GM19023 (cell line): ENCODE measurements around the gene PCDHA1.

Experiments
- ATAC-seq: cut with Tn5 transposase; IDR thresholded peaks from one replicate; pipeline ENCODE4 v1.9.1; 2021; ENCODE audit warnings: mild to moderate bottlenecking, moderate library complexity; ENCODE audit not compliant: unreplicated experiment

The PCDHA1 gene

DNA sequence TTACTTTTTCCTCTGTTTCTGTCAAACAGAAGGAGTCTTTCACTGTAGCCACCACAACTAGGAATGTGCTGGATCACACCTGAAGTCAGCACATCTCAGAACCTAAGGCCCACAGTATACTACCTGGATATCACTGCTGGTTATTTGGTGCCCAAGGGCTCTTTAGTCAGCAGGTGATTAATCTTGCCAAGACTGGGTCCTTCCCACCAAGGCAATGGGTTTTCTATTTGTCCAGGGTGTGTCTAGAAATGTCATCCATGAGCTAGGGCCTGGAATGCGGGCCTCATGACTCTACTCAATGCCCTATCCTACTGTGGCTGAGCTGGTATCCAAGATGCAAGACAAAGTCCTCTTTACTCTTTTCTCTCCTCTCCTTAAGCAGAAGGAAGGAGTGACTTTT, 130.4 kb downstream of the PCDHA1 start:
- ATAC-seq = no peak

DNA sequence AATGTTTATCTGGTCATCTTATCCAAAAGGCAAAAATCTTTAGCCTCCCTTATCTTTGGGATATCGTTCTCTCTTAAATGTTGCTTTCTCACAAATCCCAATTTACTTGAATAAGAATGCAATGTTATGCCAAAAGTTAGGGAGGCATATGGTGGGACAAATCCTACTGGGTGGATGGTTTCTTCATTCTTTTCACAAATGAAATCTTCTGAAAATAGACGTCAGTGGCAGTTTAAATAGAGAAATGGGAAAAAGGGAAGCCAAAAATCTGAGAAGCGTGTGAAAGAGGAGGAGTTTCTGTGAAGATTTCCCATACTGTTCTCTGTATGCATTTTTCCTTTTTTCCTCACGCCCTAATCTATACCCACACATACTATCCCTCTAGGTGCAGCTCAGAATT, 137.7 kb downstream of the PCDHA1 start:
- no peak for ATAC-seq

DNA sequence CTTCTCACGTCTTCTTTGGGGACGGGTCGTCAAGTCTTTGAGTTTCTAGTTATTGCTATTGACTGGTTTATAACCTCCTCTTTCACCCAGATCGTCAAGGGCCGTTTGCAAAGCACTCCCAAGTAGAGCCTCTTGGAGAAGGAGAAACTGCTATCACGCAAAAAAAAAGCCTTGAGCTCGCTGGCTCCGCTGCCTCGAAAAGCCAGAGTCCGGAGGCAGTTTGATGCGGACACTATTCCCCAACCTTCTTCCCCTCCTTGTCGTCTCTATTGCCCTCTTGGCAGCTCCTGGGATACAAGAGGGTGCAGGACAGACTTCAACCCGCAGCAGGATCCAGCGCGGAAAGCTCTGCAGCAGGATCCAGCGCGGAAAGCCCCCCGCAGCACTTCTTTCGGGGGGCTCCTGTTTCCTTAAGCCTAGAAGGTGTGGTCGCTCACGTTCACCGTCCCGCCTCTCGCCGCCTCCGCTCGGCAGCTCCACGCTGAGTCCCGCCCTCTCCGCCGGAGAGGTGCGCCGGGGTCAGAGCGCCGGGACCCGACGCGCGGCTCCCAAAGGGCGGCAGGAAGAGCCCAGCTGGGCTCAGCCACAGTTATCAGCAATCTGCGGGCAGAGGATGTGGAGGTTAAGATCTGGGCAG, 140.0 kb downstream of the PCDHA1 start, which contains the start of gene PCDHAC1:
PCDHAC1 (plus strand) TSS at position 494 of the 637 bp plus-strand sequence. CDS start 594 bp downstream, outside the sequence.
- no peak for ATAC-seq

DNA sequence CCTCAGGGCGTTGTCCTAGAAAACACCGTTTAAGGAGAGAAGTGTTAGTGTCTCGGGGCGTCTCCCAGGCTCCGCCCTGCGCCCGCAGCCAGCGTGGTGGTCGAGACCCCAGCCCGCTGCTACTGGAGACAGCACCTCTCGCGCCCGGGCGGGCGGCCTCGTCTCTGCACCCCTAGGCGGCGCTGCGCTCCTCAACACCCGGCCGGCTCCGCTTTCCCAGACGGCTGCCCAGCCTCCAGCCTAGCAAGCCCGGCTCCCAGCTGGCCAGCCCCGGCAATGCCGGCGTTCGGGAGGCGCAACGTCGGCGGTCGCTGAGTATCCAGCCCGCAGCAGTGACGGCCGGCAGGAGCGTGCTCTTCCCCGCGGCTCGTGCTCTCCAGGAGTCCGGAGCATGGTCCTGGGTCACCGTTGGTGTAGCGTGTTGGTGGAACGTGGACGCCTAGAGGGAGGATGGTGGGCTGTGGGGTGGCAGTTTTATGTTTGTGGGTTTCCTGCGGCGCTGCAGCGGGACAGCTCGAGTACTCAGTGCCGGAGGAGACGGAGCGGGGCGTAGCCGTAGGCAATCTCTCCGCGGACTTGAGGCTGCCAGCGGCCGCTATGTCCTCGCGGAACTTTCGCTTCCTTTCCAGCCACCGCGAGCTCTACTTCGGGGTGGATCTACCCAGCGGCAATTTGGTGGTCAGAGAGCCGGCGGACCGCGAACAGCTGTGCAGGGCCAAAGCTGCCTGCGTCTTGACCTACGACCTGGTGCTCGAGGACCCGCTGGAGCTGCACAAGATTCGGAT, 140.7 kb downstream of the PCDHA1 start:
- ATAC-seq = no peak

DNA sequence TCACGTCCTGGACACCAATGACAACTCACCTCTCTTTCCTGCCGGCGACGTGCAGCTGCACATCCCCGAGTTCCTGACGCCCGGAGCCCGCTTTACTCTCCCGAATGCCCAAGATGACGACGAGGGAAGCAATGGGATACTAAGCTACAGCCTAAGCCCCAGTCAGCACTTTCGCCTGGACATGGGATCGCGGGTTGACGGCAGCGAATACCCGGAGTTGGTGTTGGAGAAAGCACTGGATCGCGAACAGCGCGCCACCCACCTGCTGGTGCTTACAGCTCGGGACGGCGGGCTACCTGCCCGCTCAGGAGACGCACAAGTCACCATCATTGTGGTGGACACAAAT, 141.3 kb downstream of the PCDHA1 start:
- ATAC-seq = no peak

DNA sequence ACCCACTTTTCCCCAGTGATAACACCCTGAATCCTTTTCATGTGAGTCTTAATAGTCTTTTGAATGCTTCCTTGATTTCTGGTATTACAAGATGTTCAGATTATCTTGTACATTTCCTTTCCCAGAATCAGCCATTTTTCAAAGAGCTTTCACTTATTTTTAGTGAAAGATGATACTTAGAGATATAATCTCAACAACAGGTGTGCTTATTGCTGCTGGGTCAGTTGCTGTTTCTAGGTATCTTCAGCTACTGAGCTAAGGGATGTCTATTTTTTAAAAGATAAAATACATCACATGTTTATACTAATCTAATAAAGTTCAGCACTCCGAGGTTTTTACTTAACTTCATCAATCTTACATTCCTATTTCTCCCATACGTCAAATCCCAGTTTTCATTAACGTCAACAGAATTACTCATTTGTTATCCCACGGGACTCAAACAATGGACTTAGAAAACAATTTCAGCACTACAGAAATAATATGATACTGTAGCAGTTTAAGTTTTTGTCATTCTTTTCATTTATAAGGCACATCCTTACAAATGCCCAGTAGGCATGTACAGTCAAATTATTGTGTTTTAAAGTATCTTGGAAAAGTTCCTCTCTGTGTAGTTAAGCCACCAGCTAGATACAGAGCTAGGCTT, 149.1 kb downstream of the PCDHA1 start:
- no peak for ATAC-seq

DNA sequence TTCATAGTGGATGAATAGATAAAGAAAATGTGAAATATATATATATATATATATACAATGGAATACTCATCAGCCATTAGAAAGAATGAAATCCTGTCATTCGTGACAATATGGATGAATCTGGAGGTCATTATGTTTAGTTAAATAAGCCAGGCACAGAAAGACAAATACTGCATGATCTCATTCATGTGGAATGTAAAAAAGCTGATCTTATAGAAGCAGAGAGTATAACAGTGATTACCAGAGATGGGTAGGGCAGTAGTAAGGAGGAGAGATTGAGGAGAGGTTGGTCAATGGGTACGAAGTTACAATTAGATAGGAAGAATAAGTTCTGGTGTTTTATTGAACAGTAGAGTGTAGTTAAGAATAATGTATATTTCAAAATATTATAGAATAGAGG, 160.6 kb downstream of the PCDHA1 start:
- no peak for ATAC-seq

DNA sequence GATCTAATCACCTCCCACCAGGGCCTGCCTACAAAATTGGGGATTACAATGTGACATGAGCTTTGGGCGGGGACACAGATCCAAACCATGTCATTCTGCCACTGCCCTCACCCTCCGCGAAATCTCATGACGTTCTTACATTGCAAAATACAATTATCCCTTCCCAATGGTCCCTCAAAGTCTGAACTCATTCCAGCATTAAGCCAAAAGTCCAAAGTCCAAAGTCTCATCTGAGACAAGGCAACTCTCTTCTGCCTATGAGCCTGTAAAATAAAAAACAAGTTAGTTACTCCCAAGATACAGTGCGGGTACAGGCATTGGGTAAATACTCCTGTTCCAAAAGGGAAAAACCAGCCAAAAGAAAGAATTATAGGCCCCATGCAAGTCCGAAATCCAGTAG, 165.7 kb downstream of the PCDHA1 start:
- ATAC-seq = no peak

DNA sequence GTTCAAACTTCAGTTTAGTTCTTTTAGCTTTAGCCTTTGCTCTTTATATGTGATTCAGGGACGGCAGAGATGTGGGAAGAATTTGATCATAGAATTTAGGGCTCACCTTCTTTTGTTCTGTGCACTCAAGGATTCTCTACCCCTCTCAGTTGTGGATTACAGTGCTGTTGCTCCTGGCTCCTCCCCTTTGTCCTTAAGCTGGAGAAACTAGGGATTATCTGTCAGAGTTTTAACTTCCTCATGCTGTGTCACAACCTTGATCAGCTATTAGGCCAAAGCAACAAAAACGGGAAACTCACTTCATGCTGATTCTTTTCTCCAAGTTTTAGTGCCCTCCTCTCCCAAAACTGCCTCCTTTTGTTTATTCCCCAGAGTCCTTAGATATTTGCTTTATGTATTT, 167.3 kb downstream of the PCDHA1 start:
- no peak for ATAC-seq

DNA sequence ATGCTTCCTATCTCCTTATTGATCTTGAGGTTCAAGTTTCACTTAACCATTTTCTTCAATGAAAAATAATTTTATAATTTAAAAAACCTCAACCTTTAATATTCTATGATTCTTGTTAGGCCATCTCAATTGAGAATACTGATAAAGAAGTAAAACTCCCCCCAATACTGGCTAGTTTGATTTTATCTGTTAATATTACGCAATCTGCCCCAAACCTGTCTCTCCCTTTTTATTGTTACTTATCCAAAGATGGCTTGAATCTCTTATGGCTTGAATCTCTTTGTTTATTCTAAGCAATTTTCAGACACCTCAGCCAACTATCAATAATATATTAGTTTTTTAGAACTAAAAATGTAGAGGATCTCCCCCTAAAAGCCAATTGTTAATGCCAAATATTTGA, 176.2 kb downstream of the PCDHA1 start:
- ATAC-seq = no peak

DNA sequence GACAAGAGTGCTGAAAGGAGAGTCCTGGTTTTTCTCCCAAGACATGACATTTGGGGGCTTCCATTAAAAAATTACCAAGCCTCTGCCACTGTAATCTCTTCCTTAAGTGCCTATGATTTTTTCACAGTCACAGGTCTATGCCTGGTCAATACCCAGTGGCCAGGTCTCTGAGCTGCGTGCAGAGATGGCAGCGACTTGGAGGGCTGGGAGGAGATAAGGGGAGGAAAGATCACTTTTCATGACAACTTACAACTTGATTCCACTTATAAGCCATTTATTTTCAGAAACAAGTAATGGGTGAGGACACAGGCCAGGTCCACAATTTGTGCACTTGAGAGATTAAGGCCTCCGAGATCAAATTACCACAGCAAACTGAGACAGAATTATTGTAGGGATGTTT, 178.4 kb downstream of the PCDHA1 start:
- no peak for ATAC-seq

DNA sequence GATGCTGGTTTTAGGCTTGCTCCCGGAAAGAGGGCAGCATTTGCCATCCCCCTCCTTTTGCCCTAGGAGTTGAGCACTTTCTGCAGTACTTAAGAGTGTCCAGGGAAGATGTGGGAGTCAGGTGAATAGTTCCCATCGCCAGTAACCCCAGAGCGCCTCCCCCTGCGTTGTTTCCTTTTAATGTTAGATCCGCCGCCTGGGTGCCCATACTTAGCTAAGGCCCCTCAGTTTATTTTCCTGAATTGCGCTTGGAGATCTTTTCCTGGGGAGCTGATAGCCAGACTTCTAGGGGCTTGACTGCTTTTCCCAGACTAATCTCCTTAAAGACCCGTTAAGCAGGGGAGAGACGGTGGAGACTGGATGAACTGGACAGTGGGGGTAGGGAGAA, 180.0 kb downstream of the PCDHA1 start:
- no peak for ATAC-seq

DNA sequence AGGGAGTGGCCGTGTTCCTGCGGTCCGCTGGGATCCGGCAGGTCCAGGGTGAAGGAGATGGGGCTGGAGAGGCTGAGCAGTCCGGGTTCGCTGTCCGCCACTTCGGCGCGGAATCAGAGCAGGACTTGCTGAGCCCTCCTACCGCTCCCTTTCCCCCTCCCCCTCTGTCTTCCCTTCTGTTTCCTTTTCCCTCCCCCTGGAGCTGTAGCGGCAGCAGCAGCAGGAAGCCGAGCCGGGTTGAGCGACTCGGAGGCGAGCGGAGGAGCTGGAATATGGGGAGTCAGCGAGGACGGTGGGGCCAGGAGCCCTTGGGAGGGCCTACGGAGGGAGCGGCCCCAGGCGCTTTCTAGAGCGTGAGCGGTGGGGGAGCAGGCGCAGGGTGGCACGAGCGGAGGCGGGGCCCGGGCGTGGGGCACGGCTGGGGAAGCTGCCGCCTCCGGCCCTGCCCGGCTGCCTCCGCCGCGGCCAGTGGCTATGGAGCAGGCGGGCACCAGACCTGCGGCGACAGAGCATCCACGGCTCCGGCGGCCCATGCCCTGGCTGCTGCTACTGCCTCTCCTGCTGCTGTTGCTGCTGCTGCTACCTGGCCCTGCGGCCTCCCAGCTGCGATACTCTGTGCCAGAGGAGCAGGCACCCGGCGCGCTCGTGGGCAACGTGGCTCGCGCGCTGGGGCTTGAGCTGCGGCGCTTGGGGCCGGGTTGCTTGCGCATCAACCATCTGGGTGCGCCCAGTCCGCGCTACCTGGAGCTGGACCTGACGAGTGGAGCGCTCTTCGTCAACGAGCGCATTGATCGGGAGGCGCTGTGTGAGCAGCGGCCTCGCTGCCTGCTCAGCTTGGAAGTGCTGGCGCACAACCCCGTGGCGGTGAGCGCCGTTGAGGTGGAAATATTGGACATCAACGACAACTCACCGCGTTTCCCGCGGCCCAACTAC, 180.6 kb downstream of the PCDHA1 start, which contains the start of gene PCDHAC2:
PCDHAC2 (plus strand) TSS at position 184 of the 933 bp plus-strand sequence; CDS start at position 475, 291 bp downstream.
- ATAC-seq = no peak

DNA sequence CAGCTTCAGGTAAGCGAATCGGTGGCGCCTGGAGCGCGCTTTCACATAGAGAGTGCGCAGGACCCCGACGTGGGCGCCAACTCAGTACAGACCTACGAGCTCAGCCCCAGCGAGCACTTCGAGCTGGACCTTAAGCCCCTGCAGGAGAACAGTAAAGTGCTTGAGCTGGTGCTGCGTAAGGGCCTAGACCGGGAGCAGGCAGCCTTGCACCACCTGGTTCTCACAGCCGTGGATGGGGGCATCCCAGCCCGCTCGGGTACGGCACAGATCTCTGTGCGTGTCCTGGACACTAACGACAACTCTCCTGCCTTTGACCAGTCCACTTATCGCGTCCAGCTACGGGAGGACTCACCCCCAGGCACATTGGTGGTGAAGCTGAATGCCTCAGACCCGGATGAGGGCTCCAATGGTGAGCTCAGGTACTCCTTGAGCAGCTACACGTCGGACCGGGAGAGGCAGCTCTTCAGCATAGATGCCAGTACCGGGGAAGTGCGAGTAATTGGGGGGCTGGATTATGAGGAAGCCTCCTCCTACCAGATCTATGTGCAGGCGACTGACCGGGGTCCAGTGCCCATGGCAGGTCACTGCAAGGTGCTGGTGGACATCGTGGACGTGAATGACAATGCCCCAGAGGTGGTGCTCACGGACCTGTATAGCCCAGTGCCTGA, 181.4 kb downstream of the PCDHA1 start:
- ATAC-seq = no peak

DNA sequence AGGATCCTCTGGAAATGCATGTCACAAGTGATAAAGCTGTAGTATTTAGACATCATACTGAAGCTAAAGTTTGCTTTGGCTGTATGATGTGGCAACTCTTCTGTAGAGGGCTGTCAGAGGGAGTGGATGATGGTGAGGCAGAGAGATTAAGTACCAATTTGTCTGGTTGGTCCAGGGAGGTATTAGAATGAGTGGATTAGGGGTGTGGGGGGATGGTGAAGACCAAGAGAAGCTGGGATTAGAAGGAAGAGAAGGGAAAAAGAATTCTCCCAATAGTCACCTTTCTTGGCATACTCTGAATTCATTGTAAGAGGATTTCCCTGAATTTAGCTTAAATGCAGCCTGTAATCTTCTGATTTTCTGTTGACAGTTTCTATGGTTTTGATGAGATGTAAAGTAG, 183.9 kb downstream of the PCDHA1 start:
- no peak for ATAC-seq

DNA sequence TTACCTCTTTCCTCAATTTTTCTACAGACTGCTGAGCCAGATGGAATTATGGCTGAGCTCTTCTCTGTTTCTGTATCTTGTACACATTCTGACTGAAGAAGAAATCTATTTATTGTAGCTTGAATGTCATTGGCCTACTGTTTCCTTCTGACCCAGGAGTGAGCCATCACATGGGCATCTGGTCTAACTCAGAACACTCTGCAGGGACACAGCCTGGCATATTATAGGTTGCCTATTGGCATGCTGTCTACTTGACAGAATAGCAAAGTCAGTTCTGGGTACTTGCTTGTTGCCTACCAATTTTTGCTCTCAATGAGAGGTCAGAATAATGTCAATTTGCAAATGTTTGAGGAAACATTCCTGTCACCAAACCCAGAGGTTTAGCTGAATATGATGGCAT, 187.6 kb downstream of the PCDHA1 start:
- no peak for ATAC-seq

DNA sequence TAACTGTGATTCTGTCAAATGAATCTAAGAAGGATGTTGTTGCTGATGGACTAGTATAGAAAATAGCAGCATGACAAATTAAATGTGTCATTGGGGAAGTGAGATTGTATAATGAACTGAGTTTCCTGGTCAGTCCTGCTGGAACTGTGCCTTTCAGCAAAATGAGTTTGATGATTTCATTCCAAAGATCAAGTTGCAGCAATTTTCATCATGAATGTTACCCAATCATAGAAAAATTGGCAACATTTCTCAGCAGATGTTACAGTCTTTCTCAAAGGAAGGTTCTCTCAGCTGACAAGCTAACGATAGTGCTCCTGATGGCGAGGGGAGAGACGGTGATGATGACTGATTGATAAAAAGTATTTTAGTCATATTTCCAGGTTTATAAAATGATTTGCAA, 191.1 kb downstream of the PCDHA1 start:
- ATAC-seq = no peak

DNA sequence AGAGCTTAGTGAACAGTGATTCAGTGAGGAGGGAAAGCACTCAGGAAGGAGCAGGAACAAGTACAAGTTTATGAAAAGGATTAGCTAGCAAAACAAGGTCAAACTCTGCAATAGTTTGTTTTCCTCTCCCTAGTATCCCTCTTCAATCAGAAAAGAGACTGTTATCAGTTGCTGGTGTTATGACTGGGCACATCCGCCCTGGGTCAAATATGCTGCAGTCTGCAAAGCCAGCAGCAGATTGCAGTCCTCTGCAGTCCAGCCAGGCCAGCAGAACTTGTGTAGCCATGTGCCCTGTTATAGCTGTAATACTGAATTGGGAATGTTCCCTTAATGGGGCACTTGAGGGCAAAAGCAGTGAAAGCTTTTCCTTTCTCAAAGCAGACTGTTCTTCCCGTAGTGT, 192.3 kb downstream of the PCDHA1 start:
- ATAC-seq = no peak

DNA sequence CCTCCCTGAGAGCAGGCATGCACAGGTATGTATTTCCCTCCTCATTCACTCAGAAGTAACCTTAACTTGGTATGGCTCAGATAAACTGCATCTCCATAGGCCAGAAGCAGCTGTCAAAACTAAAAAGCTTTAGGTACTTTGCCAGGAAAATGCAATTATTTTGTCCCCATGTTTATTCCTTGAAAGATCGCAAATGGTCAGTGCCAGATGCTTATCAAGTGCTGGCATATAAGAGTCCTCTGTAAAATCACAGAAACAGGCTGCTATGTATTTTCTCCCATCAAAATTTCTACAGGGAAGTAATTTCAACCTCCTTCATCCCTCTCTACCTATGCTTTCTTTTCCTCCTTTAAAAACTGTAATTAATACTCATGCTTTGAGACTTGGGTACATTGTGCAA, 193.0 kb downstream of the PCDHA1 start:
- no peak for ATAC-seq

DNA sequence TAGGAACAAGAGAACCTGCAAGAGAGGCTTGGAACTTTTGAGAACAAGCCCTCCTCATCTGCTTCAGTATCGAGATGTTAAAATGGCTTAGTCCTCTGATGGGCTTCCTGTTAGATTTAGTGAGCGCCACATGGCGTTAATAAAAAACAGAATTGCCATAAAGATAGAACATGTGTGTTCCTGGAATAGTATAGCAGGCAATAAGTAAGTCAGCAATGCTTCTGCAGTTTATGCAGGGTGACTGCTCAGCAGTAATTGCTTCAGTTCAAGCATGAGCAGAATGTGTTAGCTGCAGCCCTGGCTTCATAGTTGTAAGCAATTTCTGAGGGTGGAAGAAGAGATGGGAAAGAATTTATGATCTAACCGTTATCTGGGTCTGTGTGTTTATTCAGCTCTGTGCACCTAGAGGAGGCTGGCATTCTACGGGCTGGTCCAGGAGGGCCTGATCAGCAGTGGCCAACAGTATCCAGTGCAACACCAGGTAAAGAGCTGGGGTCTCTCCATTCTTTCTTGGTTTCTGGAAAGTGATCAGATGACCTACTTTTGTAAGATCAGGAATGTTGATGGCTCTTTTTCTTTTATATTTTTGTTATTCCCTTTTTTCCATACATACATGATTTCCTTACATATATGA, 196.3 kb downstream of the PCDHA1 start:
- ATAC-seq = no peak
